Measurements from ENCODE around the gene SKIL. TPM values are rescaled to one million over a fixed set of nuclear protein-coding genes. Genes with fewer than 3 reads are reported as not detected.

SKIL gene
- total RNA-seq, 1 donor from 2014 or later, result 48.1 TPM

GRCh38 chr3:170425491-170426239, 68.2 kb downstream of the SKIL start:
- no peak for TF ChIP-seq POLR2AphosphoS5 (IDR thresholded peaks at IDR 0.05; ENCODE audit: insufficient read depth in 1 of 2, low read depth in 1 of 2)
- TF ChIP-seq POLR2A (IDR thresholded peaks at IDR 0.05), result no peak
- no peak for TF ChIP-seq CTCF (IDR thresholded peaks at IDR 0.05)
- no peaks in the 10 kb centered on the region for H3K36me3 ChIP-seq
- peaks cover 6% of the 10 kb centered on the region for H3K4me1 ChIP-seq
- no peak overlapping the region for H3K4me3 ChIP-seq
- intact Hi-C loops (cut with DNase I), result no loop called here
- no peak overlapping the region for H3K27ac ChIP-seq
- H3K9me3 ChIP-seq, result no peaks in the 10 kb centered on the region
- H3K27me3 ChIP-seq, result no peaks in the 10 kb centered on the region
- DNase-seq (ENCODE audit: extremely low spot score in 2 of 2), result peak in 1 of 2 donors; percentile 54

DNA sequence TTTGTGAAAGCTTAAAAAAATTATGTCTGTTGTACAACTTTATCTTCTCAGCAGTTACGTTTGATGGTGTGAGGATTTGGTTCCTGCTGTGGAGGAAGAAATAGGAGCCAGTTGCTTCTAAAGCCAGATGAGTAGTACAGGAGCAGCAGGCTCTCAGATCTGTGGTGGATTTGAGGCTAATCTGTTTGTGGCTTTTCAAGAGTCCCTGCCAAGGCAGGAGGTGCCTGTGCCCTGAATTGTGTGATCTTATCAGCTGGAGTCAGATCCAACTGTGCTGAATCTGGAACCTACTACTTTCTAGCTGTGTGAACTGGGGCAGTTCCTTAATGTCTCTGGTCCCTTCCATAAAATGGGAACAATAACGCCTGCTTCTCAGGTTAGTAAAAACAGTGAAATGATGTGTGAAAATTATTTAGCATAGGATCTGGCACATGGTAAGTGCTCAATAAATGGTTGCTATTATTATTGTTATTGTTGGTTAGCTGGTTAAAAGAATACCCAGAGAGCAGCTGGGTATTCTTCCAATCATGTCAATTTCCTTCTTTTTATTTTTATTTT, 68.8 kb downstream of the SKIL start:
- no peak for DNase-seq (ENCODE audit: extremely low spot score in 2 of 2)
- no peaks in the 10 kb centered on the region for H3K36me3 ChIP-seq
- TF ChIP-seq POLR2AphosphoS5 (IDR thresholded peaks at IDR 0.05; ENCODE audit: insufficient read depth in 1 of 2, low read depth in 1 of 2) (no peak), CTCF (IDR thresholded peaks at IDR 0.05) (no peak), POLR2A (IDR thresholded peaks at IDR 0.05) (no peak)
- no peaks in the 10 kb centered on the region for H3K27me3 ChIP-seq
- H3K4me3 ChIP-seq, result no peak overlapping the region
- intact Hi-C loops (cut with DNase I), result no loop called here
- peaks cover 6% of the 10 kb centered on the region for H3K4me1 ChIP-seq
- no peaks in the 10 kb centered on the region for H3K9me3 ChIP-seq
- H3K27ac ChIP-seq, result no peak overlapping the region

GRCh38 chr3:170428095-170428494, 70.6 kb downstream of the SKIL start:
- no peak for TF ChIP-seq CTCF (IDR thresholded peaks at IDR 0.05)
- no peak for TF ChIP-seq POLR2A (IDR thresholded peaks at IDR 0.05)
- no peak for TF ChIP-seq POLR2AphosphoS5 (IDR thresholded peaks at IDR 0.05; ENCODE audit: insufficient read depth in 1 of 2, low read depth in 1 of 2)
- intact Hi-C loops (cut with DNase I), result no loop called here
- H3K36me3 ChIP-seq, result no peaks in the 10 kb centered on the region
- no peak overlapping the region for H3K4me3 ChIP-seq
- H3K27me3 ChIP-seq, result no peaks in the 10 kb centered on the region
- no peak overlapping the region for H3K27ac ChIP-seq
- no peaks in the 10 kb centered on the region for H3K9me3 ChIP-seq
- H3K4me1 ChIP-seq, result no peaks in the 10 kb centered on the region
- no peak for DNase-seq (ENCODE audit: extremely low spot score in 2 of 2)

DNA sequence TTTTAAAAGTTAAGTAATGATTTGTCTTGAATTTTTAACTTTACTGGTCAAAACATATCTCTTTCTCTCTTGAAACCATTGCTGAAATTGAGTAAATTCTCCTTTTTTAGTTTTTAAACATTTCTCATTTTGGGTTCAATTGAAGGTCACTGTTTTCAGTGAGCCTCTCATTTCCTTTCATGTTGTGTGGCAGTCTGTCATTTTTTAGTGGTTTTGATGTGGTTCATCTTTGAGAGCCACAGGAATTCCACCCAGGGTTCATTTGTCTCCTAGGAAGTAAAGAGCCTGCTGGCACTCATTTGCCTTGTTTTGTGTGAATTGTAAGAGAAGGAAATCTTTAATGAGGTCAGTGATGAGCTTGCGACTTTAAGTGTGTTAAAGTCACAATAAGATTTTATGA, 71.5 kb downstream of the SKIL start:
- Histone ChIP-seq H3K36me3 (no peaks in the 10 kb centered on the region), H3K27me3 (no peaks in the 10 kb centered on the region), H3K4me3 (no peak overlapping the region), H3K9me3 (no peaks in the 10 kb centered on the region), H3K27ac (no peak overlapping the region), H3K4me1 (no peaks in the 10 kb centered on the region)
- DNase-seq (ENCODE audit: extremely low spot score in 2 of 2), result no peak
- TF ChIP-seq CTCF (IDR thresholded peaks at IDR 0.05) (no peak), POLR2A (IDR thresholded peaks at IDR 0.05) (no peak)
- intact Hi-C loops (cut with DNase I), result no loop called here

GRCh38 chr3:170431054-170431453, 73.5 kb downstream of the SKIL start:
- no peaks in the 10 kb centered on the region for H3K27me3 ChIP-seq
- H3K9me3 ChIP-seq, result no peaks in the 10 kb centered on the region
- no peak overlapping the region for H3K4me3 ChIP-seq
- intact Hi-C loops (cut with DNase I), result no loop called here
- no peak for DNase-seq (ENCODE audit: extremely low spot score in 2 of 2)
- no peak overlapping the region for H3K27ac ChIP-seq
- no peaks in the 10 kb centered on the region for H3K4me1 ChIP-seq
- no peak for TF ChIP-seq POLR2A (IDR thresholded peaks at IDR 0.05)
- no peak for TF ChIP-seq CTCF (IDR thresholded peaks at IDR 0.05)
- TF ChIP-seq POLR2AphosphoS5 (IDR thresholded peaks at IDR 0.05; ENCODE audit: insufficient read depth in 1 of 2, low read depth in 1 of 2), result no peak
- H3K36me3 ChIP-seq, result peaks cover 0 to 7% of the 10 kb centered on the region in 2 donors
